NCI-H82 treated with DMSO at 0.1 percent for 48 hours (cell line): ENCODE data around the gene TIMP3.

ENCODE experiments used
- DNase-seq: peaks from one replicate; lab custom pipeline; 2025; ENCODE audit not compliant: unreplicated experiment; lab: John Stamatoyannopoulos, UW

Gene TIMP3

DNA sequence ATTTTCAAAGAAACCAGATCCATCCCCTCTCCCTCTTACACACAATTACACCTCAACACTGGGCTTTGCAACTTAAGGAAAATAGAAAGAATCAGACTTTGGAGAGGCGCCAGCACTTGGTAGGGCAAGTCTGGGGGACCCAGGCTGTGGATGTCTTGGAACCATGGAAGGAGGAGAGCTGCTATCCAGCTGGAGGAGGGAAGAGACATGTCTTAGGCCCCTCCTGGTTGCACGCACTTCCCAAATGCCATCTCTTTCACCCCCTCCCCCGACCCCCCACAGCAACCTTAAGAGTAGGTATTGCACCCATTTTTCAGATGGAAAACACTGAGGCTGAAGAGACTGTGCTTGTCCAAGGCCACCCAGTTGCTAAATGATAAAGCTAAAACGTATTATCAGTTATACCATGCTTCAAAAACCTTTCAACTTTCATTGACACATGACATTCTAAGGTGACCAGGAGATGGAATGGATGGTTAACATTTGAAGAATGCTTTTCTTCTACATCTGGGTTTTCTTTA is 3.9 kb downstream of the TIMP3 start:
- no peak for DNase-seq

DNA sequence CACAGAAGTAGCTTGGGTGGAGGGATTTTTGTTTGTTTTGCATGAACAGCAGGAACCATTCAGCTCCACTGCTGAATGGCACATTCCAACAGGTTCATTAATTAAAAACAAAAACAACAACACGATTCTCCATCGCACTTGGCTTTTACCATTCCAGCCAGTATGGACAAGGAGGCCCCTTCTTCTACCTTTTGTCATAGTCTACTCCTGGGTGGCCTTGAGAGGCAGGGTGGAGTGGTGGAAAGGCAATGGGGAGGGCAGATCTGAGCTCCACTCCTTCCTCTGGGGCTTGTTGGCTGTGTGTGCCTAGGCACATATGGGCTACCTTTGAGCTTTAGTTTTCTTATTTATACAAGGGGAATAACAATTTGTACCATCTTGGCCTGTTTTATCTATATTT is 4.8 kb downstream of the TIMP3 start:
- no peak for DNase-seq

GRCh38 chr22:32808038-32808445 is 6.5 kb downstream of the TIMP3 start:
- no peak for DNase-seq

DNA sequence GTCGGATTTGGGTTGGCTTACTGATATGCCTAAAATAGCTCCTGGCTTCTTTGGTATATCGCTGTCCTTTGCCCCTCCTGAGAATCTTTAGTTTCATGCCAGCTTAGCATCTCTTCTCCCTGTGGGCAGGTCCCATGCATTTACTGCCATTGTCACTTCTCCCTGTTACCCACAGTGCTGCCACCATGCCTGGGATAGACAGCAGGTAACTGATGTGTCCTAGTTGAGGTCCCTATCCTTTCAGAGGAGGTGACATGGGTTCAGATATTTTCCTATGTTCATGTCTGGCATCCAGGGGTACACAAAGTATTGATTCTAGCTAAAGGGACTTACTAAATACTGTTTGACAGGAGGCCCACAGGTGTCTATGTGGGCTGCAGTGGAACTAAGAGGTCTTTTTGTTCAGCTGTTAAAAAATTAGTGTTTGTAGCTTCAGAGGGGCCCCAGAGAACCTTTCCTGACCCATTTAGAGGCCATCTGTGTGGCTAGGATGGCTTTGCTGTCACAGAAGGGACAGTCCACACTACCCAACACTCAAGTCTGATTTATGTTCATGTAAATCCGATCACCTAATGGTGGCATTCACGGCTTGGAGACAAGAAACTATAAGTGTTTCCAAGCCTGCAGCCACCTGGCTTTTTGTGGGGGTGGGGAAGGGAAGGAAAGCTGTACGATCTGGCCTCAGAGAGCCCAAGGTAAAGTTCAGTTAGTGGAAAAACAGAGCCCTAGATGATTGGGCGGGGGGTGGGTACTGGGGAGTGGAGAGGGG is 8.5 kb downstream of the TIMP3 start:
- DNase-seq: peak; percentile 39

GRCh38 chr22:32810555-32811133 is 9.1 kb downstream of the TIMP3 start:
- DNase-seq: no peak

GRCh38 chr22:32811788-32812545 is 10.5 kb downstream of the TIMP3 start:
- DNase-seq: no peak

GRCh38 chr22:32814285-32814860 is 12.9 kb downstream of the TIMP3 start:
- DNase-seq: no peak

DNA sequence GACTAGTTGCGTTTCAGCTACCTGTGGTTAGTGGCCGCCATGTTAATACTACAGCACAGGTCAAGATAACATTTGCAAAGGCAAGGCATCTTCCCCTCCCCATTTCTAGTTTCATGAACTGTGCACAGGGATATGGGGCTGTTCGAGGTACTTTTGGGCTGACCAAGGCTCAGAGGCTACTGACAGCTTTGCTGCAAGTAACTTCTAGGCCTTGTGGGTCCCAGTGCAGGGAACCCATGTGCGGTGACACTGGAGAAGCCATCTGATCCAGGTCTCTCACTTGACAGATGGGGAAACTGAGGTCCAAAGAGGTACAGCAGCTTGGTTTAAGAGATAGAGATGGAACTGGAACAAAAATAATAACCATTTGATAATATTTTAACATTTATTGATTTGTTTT is 13.6 kb downstream of the TIMP3 start:
- no peak for DNase-seq

- no peak for DNase-seq
Observed at GRCh38 chr22:32815943-32816342, 14.4 kb downstream of the TIMP3 start.

- no peak for DNase-seq
Observed at GRCh38 chr22:32817137-32817730, 15.7 kb downstream of the TIMP3 start.

DNA sequence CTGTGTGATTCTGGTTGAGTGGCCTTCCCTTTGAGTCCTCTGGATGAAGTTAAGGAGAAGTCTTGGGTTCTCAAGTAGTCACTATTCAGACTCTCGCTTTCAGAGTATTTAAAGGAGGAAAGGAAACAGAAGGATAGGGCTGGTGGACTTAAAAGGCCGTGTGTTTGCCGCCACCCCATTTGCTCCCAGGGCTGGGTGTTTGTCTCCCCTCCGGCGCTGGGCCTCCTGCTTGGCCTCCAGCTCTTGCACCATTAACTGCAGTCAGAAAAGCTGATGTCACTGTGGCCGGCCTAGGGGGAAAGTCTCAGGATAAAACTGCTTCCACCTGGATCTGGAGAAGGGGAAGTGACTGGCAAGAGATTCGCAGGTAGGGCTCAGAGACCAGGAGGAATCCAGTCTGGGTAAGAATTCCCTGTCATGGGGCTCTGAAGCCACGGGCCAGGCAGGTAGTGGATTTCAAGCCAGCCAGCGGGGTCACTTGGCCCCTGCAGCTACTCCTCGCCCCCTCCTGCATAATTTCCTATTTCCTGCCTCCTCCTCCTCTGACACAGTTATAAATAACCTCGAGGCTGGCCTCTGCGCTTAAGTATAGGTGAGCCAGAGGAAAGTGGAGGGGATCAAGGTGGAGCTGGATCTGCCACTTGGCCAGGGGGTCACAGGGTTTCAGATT is 17.1 kb downstream of the TIMP3 start:
- no peak for DNase-seq

DNA sequence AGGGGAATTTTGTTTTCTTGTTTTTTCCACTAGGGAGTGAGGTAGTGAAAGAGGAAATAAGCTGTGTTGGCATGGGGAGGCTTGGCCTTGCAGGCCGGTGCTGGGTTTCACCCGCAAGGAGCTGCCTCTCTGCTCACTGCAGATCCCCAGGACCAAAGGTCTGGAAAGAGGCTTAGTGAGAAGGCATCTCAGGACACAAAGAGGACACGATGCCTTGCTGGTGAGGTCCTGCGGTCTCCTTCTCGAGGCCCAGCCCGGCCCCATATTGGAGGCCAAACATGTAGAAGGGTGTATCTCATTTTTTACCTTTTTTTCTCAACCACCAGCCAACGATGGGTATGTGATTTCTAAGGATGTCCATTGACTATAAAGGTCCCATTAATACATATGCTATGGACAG is 17.6 kb downstream of the TIMP3 start:
- DNase-seq: no peak

GRCh38 chr22:32820131-32821119 is 18.9 kb downstream of the TIMP3 start:
- no peak for DNase-seq

DNA sequence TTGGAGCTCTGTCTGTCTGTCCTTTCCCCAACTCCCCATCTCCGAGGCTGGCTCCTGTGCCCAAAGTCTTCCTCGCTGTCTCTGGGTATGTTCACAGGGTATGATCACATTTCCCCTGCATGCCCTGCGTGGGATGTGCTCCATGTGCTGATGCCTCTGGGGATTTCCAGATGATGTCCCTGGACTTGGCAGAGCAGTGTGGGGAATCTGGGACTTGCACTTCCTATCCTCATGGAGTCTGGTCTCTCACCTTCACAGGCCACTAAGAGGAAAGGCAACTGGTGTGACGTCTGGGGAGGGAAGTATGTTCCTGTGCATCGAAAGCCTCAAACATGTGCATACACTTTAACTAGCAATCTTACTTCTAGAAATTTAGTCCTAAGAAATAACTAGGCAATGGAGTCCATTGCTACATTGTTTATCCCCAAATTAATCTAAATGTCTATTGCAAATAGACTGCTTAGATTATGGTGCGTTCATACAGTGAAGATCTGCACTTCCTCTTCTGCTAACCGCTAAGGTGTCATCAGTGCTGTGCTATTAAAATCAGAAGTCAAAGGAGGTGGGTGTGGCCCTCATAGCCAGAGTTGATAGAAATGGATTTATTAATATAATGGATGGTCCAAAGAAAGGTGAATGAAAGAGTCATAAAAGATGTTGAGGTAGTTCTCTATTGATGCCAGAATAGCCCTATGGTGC is 20.8 kb downstream of the TIMP3 start:
- DNase-seq: no peak

DNA sequence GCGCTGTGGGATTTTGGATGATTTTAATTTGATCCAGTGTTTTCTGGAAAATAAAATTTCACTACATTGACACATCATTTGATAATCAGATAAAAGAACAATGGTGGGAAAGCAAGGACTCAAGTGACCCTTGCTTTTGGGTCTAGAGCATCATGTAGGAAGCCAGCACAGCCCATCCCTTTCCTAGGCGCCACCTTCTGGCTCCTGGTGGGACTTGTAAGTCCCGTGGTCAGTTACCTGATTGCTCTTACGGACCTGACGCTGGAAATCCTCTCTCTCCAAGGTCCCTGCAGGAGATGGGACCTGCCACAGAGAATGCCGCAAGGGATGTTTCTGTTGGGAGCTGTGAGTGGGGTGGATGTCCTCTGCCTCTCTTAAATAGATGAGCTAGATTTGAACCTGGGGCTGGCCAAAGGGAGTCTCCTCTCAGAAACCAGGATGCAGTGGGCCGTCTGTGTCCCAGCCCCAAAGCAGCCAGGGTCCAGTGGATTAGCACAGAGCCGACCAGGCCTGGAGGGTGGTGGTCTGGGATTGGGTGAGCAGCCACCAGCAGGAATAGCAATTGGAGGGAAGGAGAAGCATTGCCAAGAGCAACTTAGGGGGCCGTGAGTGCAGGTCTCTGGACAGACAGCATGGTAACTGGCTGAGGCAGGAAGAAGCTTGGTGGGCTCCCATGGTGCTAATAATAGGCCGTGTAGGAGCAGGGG is 21.7 kb downstream of the TIMP3 start:
- peak; percentile 6 for DNase-seq

GRCh38 chr22:32824531-32825312 is 23.2 kb downstream of the TIMP3 start:
- no peak for DNase-seq

GRCh38 chr22:32826537-32826936 is 25.0 kb downstream of the TIMP3 start:
- DNase-seq: no peak
